NCI-H2196 treated with DMSO at 0.1 percent for 48 hours (cell line): ENCODE data around the gene PRKCH.

Experiments used
- DNase-seq: peaks from one replicate; lab custom pipeline; 2025; ENCODE audit not compliant: unreplicated experiment; lab: John Stamatoyannopoulos, UW

PRKCH gene

GRCh38 chr14:61420326-61420725, 98.9 kb downstream of the PRKCH start:
- peak; percentile 36 for DNase-seq

- no peak for DNase-seq
These were observed 100.0 kb downstream of the PRKCH start for GRCh38 chr14:61421212-61421923.

GRCh38 chr14:61426048-61426447, 104.7 kb downstream of the PRKCH start:
- no peak for DNase-seq

- DNase-seq = no peak
These were observed 106.9 kb downstream of the PRKCH start for GRCh38 chr14:61428261-61428660.

- DNase-seq = no peak
These were observed 107.9 kb downstream of the PRKCH start for GRCh38 chr14:61429316-61429715.

GRCh38 chr14:61430066-61430757, 108.8 kb downstream of the PRKCH start:
- no peak for DNase-seq

GRCh38 chr14:61433169-61433568, 111.8 kb downstream of the PRKCH start:
- DNase-seq = peak; percentile 12

- DNase-seq = no peak
These were observed 112.4 kb downstream of the PRKCH start for GRCh38 chr14:61433828-61434227.

GRCh38 chr14:61434311-61434710, 112.9 kb downstream of the PRKCH start:
- no peak for DNase-seq

GRCh38 chr14:61435563-61436337, 114.4 kb downstream of the PRKCH start:
- DNase-seq = no peak

GRCh38 chr14:61437381-61437780, 116.0 kb downstream of the PRKCH start:
- no peak for DNase-seq

GRCh38 chr14:61438036-61438435, 116.7 kb downstream of the PRKCH start:
- no peak for DNase-seq

- no peak for DNase-seq
These were observed 117.1 kb downstream of the PRKCH start for GRCh38 chr14:61438497-61438859.

- DNase-seq = peak; percentile 31
These were observed 117.7 kb downstream of the PRKCH start for GRCh38 chr14:61438860-61439765.

GRCh38 chr14:61439779-61440418, 118.5 kb downstream of the PRKCH start:
- no peak for DNase-seq

GRCh38 chr14:61443481-61443880, 122.1 kb downstream of the PRKCH start:
- DNase-seq = no peak

GRCh38 chr14:61444215-61444768, 122.9 kb downstream of the PRKCH start:
- no peak for DNase-seq

- no peak for DNase-seq
These were observed 130.1 kb downstream of the PRKCH start for GRCh38 chr14:61451491-61451890.

GRCh38 chr14:61451891-61452400, 130.6 kb downstream of the PRKCH start:
- no peak for DNase-seq

- DNase-seq = no peak
These were observed 131.1 kb downstream of the PRKCH start for GRCh38 chr14:61452452-61452851.
